Loucy (cell line): Measurements from ENCODE around the gene CACNG5.

ENCODE experiments used
- CTCF ChIP-seq: fragments of 200-600 bp; sonication (generic); conservative IDR thresholded peaks from 2 replicates; pipeline ENCODE4 v1.5.1; 2014; ENCODE audit warnings: mild to moderate bottlenecking, antibody characterized with exemption, low read length
- EZH2phosphoT487 ChIP-seq: fragments of 200-600 bp; IDR thresholded peaks from 2 replicates; pipeline ENCODE4 v1.6.1; 2018; ENCODE audit warnings: antibody characterized with exemption, mild to moderate bottlenecking, moderate library complexity, borderline replicate concordance

DNA sequence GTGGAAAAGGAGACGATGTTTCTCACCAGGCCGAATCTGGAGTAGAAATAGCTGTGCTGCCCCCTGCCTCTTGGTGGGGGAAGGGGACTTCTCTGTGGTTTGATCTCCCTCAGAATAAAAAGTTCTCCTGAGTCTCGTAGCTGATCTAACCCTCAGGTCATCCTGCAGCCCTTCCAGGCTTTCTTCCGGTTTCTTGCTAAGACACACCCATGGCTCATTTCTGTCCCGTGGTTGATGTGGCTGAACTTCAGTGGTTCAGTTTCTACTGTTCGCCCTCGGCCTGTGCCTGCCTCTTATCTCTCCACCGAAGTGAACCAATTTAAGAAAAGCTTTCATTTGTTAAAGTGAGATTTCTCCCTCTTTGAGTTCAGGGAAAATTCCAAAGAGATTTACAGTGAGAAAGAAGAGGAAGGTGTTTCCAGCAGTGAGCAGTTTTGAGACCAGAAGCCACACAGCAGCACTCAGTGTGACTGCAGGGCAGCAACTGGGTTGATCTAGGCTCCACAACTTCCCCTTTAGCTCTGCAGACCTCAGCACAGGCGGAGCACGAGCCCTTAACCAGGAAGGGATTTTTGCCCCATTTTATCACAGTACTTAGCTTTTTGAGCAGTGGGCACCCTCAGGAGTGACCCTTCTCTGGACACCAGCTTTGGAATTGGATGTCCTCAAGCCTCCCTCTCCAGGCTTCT is 34.9 kb upstream of the CACNG5 start:
- no peak for TF ChIP-seq CTCF
- TF ChIP-seq EZH2phosphoT487, result no peak
